Measurements from ENCODE around the gene C5.
"Not testable (repeated sequence)": the region's sequence is repeated elsewhere in the genome, so short reads cannot be mapped to it uniquely, and the experiment has no call there.

Gene C5

GRCh38 chr9:120979797-120980196 lies 70.3 kb downstream of the C5 start:
- Histone ChIP-seq H3K9me3 (ENCODE audit: insufficient read depth, low read depth, low read length) (no peaks in the 10 kb centered on the region), H3K27ac (ENCODE audit: low read depth, low read length) (no peak overlapping the region), H3K9ac (ENCODE audit: low read depth, low read length) (no peak overlapping the region), H3K27me3 (ENCODE audit: insufficient read depth, low read length) (no peaks in the 10 kb centered on the region), H3K36me3 (ENCODE audit: insufficient read depth, low read length) (no peaks in the 10 kb centered on the region), H3K4me1 (ENCODE audit: insufficient read depth, low read length) (peaks cover 4% of the 10 kb centered on the region; the same call in 1 of the 2 replicates), H3K4me3 (ENCODE audit: low read length) (no peak overlapping the region)
- 98% methylated on average over 8 of the region's 8 CpGs for WGBS

- peaks cover 4% of the 10 kb centered on the region; the same call in 1 of the 2 replicates for H3K4me1 ChIP-seq (ENCODE audit: insufficient read depth, low read length)
- H3K27me3 ChIP-seq (ENCODE audit: insufficient read depth, low read length): no peaks in the 10 kb centered on the region
- H3K36me3 ChIP-seq (ENCODE audit: insufficient read depth, low read length): no peaks in the 10 kb centered on the region
- H3K9me3 ChIP-seq (ENCODE audit: insufficient read depth, low read depth, low read length): no peaks in the 10 kb centered on the region
- WGBS: 92% methylated on average over 3 of the region's 3 CpGs
- H3K9ac ChIP-seq (ENCODE audit: low read depth, low read length): no peak overlapping the region
- H3K4me3 ChIP-seq (ENCODE audit: low read length): no peak overlapping the region
- no peak overlapping the region for H3K27ac ChIP-seq (ENCODE audit: low read depth, low read length)
These were observed 71.1 kb downstream of the C5 start for GRCh38 chr9:120978987-120979386.

GRCh38 chr9:120977321-120977720 lies 72.8 kb downstream of the C5 start:
- Histone ChIP-seq H3K9me3 (ENCODE audit: insufficient read depth, low read depth, low read length) (no peaks in the 10 kb centered on the region), H3K9ac (ENCODE audit: low read depth, low read length) (no peak overlapping the region), H3K36me3 (ENCODE audit: insufficient read depth, low read length) (no peaks in the 10 kb centered on the region), H3K4me1 (ENCODE audit: insufficient read depth, low read length) (peaks cover 4% of the 10 kb centered on the region; the same call in 1 of the 2 replicates), H3K27ac (ENCODE audit: low read depth, low read length) (no peak overlapping the region), H3K27me3 (ENCODE audit: insufficient read depth, low read length) (no peaks in the 10 kb centered on the region), H3K4me3 (ENCODE audit: low read length) (no peak overlapping the region)
- WGBS: 88% methylated on average over 1 of the region's 1 CpG

- no peak overlapping the region for H3K27ac ChIP-seq (ENCODE audit: low read depth, low read length)
- H3K36me3 ChIP-seq (ENCODE audit: insufficient read depth, low read length): no peaks in the 10 kb centered on the region
- no peaks in the 10 kb centered on the region for H3K27me3 ChIP-seq (ENCODE audit: insufficient read depth, low read length)
- H3K9me3 ChIP-seq (ENCODE audit: insufficient read depth, low read depth, low read length): no peaks in the 10 kb centered on the region
- H3K9ac ChIP-seq (ENCODE audit: low read depth, low read length): no peak overlapping the region
- WGBS: 84% methylated on average over 1 of the region's 1 CpG
- H3K4me1 ChIP-seq (ENCODE audit: insufficient read depth, low read length): no peaks in the 10 kb centered on the region
- no peak overlapping the region for H3K4me3 ChIP-seq (ENCODE audit: low read length)
These were observed 75.2 kb downstream of the C5 start for GRCh38 chr9:120974921-120975320.

- 98% methylated on average over 2 of the region's 2 CpGs for WGBS
- no peak overlapping the region for H3K9ac ChIP-seq (ENCODE audit: low read depth, low read length)
- no peaks in the 10 kb centered on the region for H3K36me3 ChIP-seq (ENCODE audit: insufficient read depth, low read length)
- H3K27me3 ChIP-seq (ENCODE audit: insufficient read depth, low read length): no peaks in the 10 kb centered on the region
- H3K27ac ChIP-seq (ENCODE audit: low read depth, low read length): no peak overlapping the region
- no peaks in the 10 kb centered on the region for H3K9me3 ChIP-seq (ENCODE audit: insufficient read depth, low read depth, low read length)
- H3K4me1 ChIP-seq (ENCODE audit: insufficient read depth, low read length): no peaks in the 10 kb centered on the region
- H3K4me3 ChIP-seq (ENCODE audit: low read length): no peak overlapping the region
These were observed 75.9 kb downstream of the C5 start for GRCh38 chr9:120974181-120974580.

- no peaks in the 10 kb centered on the region for H3K9me3 ChIP-seq (ENCODE audit: insufficient read depth, low read depth, low read length)
- no peaks in the 10 kb centered on the region for H3K4me1 ChIP-seq (ENCODE audit: insufficient read depth, low read length)
- H3K27me3 ChIP-seq (ENCODE audit: insufficient read depth, low read length): no peaks in the 10 kb centered on the region
These were observed 78.1 kb downstream of the C5 start for GRCh38 chr9:120971938-120972337.

GRCh38 chr9:120971471-120971870 lies 78.6 kb downstream of the C5 start:
- not testable (repeated sequence) for H3K27ac ChIP-seq (ENCODE audit: low read depth, low read length); H3K4me3 ChIP-seq (ENCODE audit: low read length); H3K36me3 ChIP-seq (ENCODE audit: insufficient read depth, low read length); H3K4me1 ChIP-seq (ENCODE audit: insufficient read depth, low read length); H3K27me3 ChIP-seq (ENCODE audit: insufficient read depth, low read length); H3K9ac ChIP-seq (ENCODE audit: low read depth, low read length); H3K9me3 ChIP-seq (ENCODE audit: insufficient read depth, low read depth, low read length)
- 93% methylated on average over 9 of the region's 9 CpGs for WGBS

More at GRCh38 chr9:120971938-120972337, 78.1 kb downstream of the C5 start:
- Histone ChIP-seq H3K36me3 (ENCODE audit: insufficient read depth, low read length) (no peaks in the 10 kb centered on the region), H3K27ac (ENCODE audit: low read depth, low read length) (no peak overlapping the region), H3K9ac (ENCODE audit: low read depth, low read length) (no peak overlapping the region), H3K4me3 (ENCODE audit: low read length) (no peak overlapping the region)

GRCh38 chr9:120970244-120970643 lies 79.8 kb downstream of the C5 start:
- Histone ChIP-seq H3K36me3 (ENCODE audit: insufficient read depth, low read length) (no peaks in the 10 kb centered on the region), H3K4me1 (ENCODE audit: insufficient read depth, low read length) (peaks cover 13% of the 10 kb centered on the region), H3K27me3 (ENCODE audit: insufficient read depth, low read length) (no peaks in the 10 kb centered on the region), H3K9me3 (ENCODE audit: insufficient read depth, low read depth, low read length) (no peaks in the 10 kb centered on the region), H3K27ac (ENCODE audit: low read depth, low read length) (no peak overlapping the region), H3K4me3 (ENCODE audit: low read length) (no peak overlapping the region), H3K9ac (ENCODE audit: low read depth, low read length) (no peak overlapping the region)
- WGBS: 88% methylated on average over 2 of the region's 3 CpGs

GRCh38 chr9:120966013-120966369 lies 84.1 kb downstream of the C5 start:
- H3K4me3 ChIP-seq (ENCODE audit: low read length): no peak overlapping the region
- peaks cover 22% of the 10 kb centered on the region for H3K4me1 ChIP-seq (ENCODE audit: insufficient read depth, low read length)
- no peak overlapping the region for H3K9ac ChIP-seq (ENCODE audit: low read depth, low read length)
- 91% methylated on average over 3 of the region's 3 CpGs for WGBS
- H3K36me3 ChIP-seq (ENCODE audit: insufficient read depth, low read length): no peaks in the 10 kb centered on the region
- H3K27ac ChIP-seq (ENCODE audit: low read depth, low read length): no peak overlapping the region; the same call in 1 of the 2 replicates
- no peaks in the 10 kb centered on the region for H3K9me3 ChIP-seq (ENCODE audit: insufficient read depth, low read depth, low read length)
- H3K27me3 ChIP-seq (ENCODE audit: insufficient read depth, low read length): no peaks in the 10 kb centered on the region

GRCh38 chr9:120965344-120966012 lies 84.6 kb downstream of the C5 start:
- Histone ChIP-seq H3K9me3 (ENCODE audit: insufficient read depth, low read depth, low read length) (no peaks in the 10 kb centered on the region), H3K27me3 (ENCODE audit: insufficient read depth, low read length) (no peaks in the 10 kb centered on the region), H3K9ac (ENCODE audit: low read depth, low read length) (no peak overlapping the region), H3K4me3 (ENCODE audit: low read length) (no peak overlapping the region), H3K4me1 (ENCODE audit: insufficient read depth, low read length) (peaks cover 22% of the 10 kb centered on the region), H3K36me3 (ENCODE audit: insufficient read depth, low read length) (no peaks in the 10 kb centered on the region), H3K27ac (ENCODE audit: low read depth, low read length) (no peak overlapping the region; the same call in 1 of the 2 replicates)
- WGBS: 52% methylated on average over 4 of the region's 4 CpGs

GRCh38 chr9:120961936-120962335 lies 88.1 kb downstream of the C5 start:
- 96% methylated on average over 3 of the region's 3 CpGs for WGBS
- Histone ChIP-seq H3K27me3 (ENCODE audit: insufficient read depth, low read length) (no peaks in the 10 kb centered on the region), H3K27ac (ENCODE audit: low read depth, low read length) (no peak overlapping the region), H3K4me3 (ENCODE audit: low read length) (no peak overlapping the region), H3K36me3 (ENCODE audit: insufficient read depth, low read length) (no peaks in the 10 kb centered on the region), H3K4me1 (ENCODE audit: insufficient read depth, low read length) (peaks cover 22% of the 10 kb centered on the region), H3K9me3 (ENCODE audit: insufficient read depth, low read depth, low read length) (no peaks in the 10 kb centered on the region), H3K9ac (ENCODE audit: low read depth, low read length) (no peak overlapping the region)

GRCh38 chr9:120960001-120960400 lies 90.1 kb downstream of the C5 start:
- WGBS: 83% methylated on average over 1 of the region's 1 CpG
- Histone ChIP-seq H3K4me3 (ENCODE audit: low read length) (no peak overlapping the region), H3K9me3 (ENCODE audit: insufficient read depth, low read depth, low read length) (no peaks in the 10 kb centered on the region), H3K4me1 (ENCODE audit: insufficient read depth, low read length) (peaks cover 8% of the 10 kb centered on the region), H3K27ac (ENCODE audit: low read depth, low read length) (no peak overlapping the region), H3K36me3 (ENCODE audit: insufficient read depth, low read length) (no peaks in the 10 kb centered on the region), H3K9ac (ENCODE audit: low read depth, low read length) (no peak overlapping the region), H3K27me3 (ENCODE audit: insufficient read depth, low read length) (no peaks in the 10 kb centered on the region)

All from HUES64 (cell line).